Measurements from ENCODE around the gene ARHGEF7.
"Not testable (repeated sequence)": the region's sequence is repeated elsewhere in the genome, so short reads cannot be mapped to it uniquely, and the experiment has no call there.

ARHGEF7 gene, protein sequence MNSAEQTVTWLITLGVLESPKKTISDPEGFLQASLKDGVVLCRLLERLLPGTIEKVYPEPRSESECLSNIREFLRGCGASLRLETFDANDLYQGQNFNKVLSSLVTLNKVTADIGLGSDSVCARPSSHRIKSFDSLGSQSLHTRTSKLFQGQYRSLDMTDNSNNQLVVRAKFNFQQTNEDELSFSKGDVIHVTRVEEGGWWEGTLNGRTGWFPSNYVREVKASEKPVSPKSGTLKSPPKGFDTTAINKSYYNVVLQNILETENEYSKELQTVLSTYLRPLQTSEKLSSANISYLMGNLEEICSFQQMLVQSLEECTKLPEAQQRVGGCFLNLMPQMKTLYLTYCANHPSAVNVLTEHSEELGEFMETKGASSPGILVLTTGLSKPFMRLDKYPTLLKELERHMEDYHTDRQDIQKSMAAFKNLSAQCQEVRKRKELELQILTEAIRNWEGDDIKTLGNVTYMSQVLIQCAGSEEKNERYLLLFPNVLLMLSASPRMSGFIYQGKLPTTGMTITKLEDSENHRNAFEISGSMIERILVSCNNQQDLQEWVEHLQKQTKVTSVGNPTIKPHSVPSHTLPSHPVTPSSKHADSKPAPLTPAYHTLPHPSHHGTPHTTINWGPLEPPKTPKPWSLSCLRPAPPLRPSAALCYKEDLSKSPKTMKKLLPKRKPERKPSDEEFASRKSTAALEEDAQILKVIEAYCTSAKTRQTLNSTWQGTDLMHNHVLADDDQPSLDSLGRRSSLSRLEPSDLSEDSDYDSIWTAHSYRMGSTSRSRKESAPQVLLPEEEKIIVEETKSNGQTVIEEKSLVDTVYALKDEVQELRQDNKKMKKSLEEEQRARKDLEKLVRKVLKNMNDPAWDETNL

DNA sequence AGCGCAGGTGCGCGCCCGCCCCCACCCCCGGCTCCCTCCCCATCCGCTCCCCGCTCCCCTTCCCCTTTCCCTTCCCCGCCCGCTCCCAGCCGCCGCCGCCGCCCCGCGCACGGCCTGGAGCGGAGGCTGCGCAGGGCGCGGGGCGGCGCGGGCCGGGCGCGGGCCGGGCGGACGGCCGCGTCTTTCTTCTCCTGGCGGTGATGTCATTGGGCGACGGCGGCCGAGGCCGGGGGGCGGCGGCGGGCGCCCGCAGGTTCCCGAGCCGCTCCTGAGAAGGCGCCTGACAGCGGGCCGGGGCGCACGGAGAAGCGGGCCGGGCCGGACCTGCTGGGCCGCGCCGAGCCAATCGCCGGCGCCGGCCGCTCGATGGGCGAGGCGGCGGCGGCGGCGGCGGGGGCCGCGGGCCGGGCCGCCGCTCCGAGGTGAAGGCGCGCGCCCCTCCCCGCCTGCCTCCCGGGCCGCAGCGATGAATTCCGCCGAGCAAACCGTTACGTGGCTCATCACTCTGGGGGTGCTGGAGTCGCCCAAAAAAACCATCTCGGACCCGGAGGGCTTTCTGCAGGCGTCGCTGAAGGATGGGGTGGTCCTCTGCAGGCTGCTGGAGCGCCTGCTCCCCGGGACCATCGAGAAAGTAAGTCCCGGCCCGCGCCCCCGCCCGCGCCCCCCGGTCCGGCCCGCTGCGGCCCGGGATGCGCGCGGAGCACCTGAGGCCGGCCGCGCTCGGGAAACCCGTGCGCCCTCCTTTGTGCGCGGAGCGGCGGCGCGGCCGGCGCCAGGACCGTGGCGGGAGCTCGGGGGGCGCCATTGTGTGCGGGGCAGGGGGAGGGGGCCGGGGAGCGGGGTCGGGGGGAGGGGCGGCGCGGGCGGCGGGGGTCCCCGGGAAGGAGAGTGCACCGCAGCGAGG lies at the start of gene ARHGEF7:
Gene ARHGEF7, plus strand, starts transcription at position 250 of the 904 bp plus-strand sequence. Its CDS starts 217 bp downstream, at position 467.
- no peak for DNase-seq

DNA sequence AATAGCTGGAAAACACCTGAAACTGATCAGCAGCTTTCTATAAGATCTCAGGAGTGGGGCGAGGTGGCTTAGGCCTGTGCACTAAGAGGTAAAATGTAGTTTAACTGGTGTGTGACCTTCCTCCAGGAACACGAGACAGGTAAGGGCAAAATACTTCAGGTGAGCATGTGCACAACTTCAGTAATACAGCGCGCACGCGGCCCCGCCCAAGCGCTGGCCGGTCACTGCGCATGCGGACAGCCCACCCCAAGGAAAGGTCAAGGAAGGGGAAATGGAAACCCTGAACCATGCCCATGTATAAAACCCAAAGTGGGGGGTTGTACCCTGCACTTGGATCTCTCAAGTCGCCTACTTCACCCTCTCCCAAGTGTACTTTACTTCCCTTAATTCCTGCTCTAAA lies 49.4 kb upstream of the ARHGEF7 start:
- no peak for DNase-seq

DNA sequence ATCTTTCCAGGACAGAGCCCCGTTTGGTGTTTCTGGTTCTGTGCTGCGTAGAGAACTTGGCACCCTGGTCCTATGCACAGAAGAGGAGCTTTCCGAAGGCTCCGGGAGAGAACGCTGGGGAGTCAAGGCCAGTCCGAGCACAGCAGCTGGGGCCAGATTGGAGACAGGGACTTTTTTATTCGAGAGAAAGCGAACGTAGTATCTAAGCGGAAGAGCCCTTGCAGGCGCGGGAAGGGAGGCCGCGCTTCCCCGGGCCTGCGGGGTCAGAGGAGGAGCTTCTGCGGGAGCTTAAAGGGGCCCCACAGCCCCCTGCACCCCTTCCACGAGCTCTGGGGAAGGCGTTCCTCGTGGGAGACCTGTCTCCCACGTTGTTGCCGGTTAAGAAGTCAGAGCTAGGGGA lies 48.6 kb upstream of the ARHGEF7 start:
- DNase-seq = no peak

DNA sequence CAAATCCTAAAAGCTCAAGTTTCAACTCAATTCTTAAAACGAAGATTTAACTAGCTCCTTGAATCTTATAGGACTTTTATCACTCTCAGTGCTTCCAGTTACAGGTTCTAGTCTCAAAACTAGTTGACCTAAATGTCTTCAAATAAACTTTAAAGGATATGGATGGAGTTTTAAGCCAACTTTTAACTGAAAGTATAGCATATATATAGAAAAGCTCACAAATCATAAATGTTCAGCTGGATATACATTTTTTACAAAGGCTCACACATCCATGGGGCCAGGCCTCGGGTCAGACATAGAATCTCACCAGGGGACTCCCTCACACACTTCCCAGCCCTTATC lies 47.1 kb upstream of the ARHGEF7 start:
- no peak for DNase-seq

DNA sequence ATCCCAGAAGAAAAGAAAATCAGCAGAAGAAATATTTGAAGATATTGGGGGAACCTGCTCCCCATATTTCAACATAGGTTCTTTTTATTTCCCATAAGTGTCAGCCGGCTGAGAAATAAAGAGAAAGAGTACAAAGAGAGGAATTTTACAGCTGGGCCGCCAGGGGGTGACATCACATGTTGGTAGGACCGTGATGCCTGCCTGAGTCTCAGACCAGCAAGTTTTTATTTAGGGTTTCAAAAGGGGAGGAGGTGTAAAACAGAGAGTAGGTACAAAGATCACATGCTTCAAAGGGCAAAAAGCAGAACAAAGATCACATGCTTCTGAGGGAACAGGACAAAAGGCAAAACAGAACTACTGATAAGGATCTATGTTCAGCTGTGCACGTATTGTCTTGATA lies 44.0 kb upstream of the ARHGEF7 start:
- DNase-seq = not testable (repeated sequence)

DNA sequence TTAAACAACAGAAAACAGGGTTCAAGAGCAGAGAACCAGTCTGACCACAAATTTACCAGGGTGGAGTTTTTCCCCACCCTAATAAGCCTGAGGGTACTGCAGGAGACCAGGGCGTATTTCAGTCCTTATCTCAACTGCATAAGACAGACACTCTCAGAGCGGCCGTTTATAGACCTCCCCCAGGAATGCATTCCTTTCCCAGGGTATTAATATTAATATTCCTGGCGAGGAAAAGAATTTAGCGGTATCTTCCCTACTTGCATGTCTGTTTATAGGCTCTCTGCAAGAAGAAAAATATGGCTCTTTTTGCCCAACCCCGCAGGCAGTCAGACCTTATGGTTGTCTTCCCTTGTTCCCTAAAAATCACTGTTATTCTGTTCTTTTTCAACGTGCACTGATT lies 43.6 kb upstream of the ARHGEF7 start:
- not testable (repeated sequence) for DNase-seq

DNA sequence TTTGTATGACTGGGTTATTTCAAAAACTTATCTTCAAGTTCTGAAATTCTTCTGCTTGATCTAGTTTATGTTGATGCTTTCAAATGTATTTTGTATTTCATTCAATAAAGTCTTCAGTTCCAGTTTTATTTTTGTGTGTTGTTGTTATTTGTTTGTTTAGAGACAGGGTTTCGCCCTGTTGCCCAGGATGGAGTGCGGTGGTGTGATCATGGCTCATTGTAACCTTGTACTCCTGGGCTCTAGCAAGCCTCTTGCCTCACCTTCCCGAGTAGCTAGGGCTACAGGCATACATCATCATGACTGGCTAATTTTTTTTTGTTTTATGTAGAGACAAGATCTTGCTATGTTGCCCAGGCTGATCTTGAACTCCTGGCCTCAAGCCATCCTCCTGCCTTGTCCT lies 40.3 kb upstream of the ARHGEF7 start:
- DNase-seq = no peak

DNA sequence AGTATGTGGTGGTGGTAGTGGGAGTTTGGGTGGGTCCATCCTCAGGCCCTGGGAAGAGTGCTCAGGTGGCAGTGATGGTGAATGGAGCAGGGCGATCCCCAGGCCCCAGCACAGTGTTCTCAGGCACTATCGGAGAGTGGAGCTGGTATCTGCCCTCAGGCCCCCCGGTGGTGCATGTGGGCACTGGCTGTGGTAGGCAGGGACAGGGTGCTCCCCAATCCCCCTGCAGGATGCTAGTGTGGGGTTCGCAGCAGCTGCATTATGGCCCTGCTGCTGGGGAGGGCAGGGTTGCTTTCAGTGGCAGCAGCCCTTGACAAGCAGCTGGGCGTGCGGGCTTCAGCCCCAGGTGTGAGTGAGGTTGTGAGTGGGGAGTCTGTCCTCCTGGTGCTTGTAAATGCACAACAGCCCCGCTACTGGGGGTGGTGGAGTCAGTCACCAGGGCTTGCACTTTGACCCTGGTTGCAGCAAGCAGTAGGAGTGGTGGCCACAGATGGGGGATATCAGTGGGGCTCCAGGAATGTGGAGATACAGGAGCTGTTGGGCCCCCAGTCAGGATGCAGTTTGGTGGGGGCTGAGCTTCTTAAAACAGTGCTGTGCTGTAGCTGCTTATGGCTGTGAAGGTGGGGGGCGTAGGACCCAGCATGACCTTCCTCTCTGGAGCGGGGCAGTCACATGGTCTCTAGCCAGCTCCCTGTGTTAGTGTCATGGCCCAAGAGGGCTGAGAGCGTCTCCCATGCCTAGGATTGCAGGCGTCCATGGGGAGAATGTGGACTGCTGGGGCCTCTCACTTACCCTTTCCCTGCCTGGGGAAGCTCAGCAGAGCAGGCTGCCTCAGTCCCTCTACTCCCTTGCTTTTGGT lies 38.7 kb upstream of the ARHGEF7 start:
- DNase-seq = no peak

DNA sequence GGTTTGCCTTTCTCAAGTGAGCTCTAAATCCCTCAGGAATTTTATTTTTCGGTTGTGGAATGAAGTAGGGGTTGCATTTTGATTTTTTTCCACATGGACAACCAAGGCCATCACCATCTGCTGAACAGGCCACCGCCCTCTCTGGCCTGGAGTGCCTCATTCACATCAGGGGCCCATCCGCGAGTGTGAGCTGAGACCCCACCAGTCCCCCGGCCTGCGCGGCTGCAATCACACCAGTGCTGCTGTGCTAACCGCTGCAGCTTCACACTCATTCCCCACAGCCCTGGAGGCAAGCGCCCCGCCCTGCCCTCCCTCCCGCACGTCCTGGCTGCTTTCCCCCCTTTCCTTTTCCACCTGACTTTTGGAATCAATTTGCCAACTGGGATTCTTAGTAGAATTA lies 35.7 kb upstream of the ARHGEF7 start:
- no peak for DNase-seq

DNA sequence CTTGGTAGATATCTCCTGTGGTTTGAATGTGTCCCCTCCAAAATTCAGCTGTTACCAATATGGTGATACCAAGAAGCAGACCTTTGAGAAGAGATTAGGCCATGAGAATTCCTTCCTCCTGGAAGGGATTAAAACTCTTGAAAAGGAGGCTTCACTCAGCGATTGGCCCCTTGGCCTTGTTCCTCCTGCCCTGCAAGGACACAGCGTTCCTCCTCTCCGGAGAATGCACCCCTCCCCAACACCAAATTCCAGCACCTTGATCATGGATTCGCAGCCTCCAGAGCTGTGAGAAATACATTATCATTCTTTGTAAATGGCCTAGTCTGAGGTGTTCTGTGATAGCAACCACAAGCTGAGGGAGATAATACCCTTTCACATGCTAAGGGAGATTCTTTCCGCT lies 34.5 kb upstream of the ARHGEF7 start:
- DNase-seq = no peak

DNA sequence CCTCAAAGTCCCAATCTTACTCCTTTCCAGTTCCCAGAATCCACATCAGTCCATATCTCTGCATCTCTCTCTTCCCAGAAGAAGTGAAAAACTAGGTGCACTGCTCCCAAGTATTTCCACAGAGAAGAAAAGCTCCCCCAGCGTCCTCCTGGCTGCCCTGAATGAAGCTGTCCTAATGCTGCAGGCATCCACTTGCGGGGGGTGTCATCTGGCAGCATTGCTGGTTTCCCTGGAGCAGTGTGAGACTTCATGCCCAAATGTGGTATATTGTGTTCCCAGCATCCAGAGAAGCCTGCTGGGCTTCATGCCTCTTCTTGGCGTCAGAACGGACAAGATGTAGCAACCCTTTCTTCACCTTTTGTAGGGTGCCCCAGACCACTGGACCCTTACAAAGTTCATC lies 32.9 kb upstream of the ARHGEF7 start:
- DNase-seq = no peak

DNA sequence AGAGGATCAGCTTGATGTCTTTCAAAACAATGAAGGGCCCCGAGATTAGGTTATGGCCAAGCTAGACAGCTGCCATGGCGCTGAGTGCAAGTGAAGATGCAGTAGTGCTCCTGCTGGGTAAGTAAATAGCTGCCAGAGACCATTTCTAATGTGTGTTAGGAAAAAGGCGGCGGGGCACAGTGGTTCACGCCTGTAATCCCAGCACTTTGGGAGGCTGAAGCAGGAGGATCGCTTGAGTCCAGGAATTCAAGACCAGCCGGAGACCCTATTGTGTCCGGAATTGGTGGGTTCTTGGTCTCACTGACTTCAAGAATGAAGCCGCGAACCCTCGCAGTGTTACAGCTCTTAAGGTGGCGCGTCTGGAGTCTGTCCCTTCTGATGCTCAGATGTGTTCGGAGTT lies 32.3 kb upstream of the ARHGEF7 start:
- not testable (repeated sequence) for DNase-seq

DNA sequence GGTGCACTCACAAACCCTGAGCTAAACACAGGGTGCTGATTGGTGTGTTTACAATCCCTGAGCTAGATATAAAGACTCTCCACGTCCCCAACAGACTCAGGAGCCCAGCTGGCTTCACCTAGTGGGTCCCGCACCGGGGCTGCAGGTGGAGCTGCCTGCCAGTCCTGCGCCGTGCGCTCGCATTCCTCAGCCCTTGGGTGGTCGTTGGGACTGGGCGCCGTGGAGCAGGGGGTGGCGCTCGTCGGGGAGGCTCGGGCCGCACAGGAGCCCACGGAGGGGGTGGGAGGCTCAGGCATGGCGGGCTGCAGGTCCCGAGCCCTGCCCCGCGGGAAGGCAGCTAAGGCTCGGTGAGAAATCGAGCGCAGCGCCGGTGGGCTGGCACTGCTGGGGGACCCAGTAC lies 31.4 kb upstream of the ARHGEF7 start:
- not testable (repeated sequence) for DNase-seq

DNA sequence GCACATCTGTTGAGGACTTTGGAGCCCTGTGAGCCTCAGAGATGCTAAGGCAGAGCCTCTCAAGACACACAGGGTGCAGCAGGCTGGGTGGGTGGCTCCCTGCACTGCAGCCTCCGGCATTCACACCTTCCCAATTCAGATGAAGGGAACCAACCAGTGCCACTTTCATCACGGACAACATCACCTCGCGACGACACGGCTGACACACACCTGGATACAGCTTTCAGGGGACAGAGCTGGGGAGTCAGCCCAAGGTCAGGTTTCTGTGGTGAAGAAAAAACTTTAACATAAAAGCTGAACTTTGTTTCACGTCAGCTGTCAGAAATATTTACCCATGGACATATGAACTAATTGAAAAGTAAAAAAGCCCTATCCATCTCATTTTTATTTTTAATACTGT lies 24.9 kb upstream of the ARHGEF7 start:
- DNase-seq = no peak

DNA sequence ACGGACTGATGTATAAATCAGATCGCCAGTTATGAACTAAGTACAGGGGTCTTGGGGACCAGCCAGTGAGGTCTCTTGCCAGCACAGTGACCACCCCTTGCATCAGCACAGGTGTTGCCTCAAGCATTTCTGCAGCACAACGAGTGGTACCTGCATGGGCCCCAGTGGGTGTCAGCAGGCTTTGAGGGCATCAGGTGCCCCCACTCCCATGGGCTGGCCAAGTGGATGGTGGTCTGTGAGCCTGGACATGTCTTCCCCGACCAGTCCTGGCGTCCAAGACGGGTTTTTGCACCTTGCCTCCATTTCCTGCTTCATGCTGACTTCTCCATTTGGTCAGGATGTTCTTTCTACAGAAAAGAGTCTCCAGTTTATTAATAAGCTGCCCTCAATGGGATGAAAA lies 22.4 kb upstream of the ARHGEF7 start:
- no peak for DNase-seq

DNA sequence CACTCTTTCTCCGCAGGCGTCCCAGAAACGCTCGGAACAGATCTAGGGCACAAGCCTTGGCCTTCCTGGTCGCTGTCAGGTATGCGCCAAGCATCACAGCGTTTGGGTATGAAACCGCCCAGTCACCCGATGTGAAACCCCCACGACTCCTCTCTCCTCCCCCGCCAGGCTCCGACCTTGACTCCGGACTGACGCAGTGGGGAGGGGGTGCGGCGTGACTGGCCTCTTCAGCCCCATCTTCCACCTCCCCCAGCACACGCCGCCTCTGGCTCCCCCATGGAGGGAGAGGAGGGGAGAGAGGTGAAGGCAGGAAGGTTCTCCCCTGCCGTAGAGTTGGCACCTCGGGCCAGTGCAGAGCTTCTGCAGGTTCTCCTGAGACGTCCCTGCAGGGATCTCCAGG lies 22.0 kb upstream of the ARHGEF7 start:
- no peak for DNase-seq

DNA sequence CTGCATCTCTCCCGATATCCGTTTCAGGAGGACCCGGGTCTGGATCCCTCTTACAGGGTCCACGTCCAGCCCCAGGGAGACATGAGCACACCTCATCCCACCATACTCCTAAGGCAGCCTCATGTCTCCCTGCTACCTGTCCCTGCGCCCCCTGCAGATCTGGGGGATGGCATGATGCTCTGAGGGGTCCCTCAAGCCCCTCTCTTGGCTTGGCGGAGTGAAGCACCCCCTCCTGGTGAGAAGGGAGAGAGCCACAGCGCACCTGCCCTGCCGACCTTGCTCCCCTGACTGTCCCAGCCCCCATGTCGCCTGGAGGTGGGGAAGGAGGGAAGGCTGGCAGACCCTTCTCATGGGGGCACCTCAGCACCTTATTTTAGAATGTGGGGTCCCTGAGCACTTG lies 21.5 kb upstream of the ARHGEF7 start:
- DNase-seq = no peak

DNA sequence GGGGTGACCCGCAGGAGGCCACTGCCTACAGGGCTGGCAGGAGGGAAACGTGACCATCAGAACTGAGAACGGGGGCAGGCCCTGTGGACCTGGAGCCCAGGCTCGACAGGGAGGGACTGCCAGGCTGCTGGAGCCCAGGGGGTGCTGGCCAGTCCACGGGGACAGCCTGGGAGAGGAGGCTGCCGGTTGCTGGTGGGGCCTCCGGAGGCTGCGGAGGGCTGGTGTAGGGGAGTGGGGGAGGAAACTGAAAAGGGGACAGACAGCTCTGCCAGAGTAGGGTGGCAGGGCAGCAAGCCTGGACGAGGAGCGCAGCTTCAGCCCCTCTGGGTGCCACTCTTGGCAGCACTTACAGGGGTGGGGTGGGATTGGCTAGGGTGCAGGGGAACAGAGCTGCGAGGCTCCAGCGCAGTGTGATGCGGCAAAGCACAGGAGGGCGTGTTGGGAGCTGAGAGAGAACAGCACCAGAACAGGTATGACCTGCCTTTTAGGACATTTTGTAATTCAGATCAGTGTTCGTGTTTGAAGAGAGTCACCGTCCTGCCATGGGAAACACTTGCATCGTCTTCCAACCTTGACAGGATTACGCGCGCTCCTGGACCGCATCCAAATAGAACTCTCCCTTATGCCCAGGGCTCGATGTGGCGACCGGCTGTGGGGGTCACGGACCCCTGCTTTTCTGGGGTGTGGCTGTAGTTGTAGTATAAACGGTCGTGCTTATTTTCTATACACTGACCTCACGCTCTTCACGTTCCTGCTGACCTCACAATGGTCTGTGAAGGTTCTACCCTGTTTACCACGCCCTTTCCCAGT lies 19.9 kb upstream of the ARHGEF7 start:
- no peak for DNase-seq

DNA sequence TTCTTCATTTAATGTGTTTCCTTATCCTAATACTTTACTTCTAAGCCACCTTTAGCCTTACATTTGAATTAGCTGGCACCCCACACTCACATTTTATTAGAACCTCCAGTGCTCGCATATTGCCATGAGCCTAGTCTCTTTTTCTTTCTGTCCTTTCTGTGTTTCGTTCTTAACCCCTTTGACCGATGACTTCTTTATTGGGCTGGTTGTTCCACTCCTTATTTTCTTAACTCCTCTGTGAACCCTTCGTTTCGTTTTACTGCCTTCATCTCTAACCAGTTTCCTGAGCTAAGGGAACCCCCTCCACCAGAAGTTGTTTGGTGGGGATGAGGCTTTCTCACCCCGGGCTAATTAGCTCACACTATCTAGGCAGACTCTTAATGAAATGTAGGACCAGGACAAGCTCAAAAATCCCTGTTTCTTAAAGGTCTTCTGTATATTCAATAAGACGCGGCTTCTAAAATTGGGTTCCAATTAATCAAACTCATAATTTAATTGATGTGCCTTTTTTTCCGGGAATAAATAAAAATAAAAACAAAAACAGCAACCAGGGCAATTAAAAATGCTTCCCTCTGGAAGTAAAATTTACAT lies 19.1 kb upstream of the ARHGEF7 start:
- DNase-seq = no peak

DNA sequence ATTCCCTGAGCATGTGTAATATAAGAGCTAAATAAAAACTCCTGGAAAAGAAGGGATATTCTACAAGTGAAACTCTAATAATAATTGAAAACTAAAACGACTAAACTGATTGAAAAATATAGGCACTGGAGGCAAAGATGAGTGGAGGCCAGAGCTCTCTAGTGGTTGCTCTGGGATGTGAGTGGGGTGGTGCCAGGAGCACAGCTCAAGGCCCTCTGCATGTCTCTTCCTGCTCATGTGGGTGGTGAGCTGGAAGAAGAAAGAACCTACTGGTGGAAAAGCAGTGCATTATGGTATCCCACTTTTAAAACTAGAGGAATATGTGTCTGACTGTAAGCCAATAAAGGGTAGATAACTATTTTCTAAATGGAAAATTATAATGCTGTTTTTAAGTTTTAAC lies 15.8 kb upstream of the ARHGEF7 start:
- DNase-seq = no peak

DNA sequence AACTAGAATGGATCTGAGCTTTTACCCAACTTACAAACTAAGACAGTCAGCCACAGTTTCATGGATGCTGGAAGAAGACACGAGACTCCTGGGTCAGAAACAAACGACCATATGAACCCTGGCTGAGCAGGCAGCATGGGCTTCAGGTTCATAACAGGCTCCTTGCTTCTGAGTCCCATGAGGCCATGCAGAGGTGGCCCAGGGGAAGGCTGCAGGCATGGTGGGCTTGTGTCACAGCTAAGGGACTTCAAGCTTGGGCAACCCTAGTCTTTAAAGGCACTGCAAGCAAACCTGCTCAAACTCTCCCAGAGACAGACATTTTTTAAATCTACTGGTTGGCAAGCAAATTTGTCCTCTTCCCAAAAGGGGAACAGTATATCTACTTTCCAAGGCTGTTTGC lies 5.1 kb upstream of the ARHGEF7 start:
- no peak for DNase-seq

Data from stimulated activated CD4-positive, alpha-beta T cell treated with anti-CD3 and anti-CD28 coated beads, Interleukin-4, amount 100 ng/mL, for 1 hour (primary cell).